ENCODE measurements around the gene GALR3.

Gene GALR3

DNA sequence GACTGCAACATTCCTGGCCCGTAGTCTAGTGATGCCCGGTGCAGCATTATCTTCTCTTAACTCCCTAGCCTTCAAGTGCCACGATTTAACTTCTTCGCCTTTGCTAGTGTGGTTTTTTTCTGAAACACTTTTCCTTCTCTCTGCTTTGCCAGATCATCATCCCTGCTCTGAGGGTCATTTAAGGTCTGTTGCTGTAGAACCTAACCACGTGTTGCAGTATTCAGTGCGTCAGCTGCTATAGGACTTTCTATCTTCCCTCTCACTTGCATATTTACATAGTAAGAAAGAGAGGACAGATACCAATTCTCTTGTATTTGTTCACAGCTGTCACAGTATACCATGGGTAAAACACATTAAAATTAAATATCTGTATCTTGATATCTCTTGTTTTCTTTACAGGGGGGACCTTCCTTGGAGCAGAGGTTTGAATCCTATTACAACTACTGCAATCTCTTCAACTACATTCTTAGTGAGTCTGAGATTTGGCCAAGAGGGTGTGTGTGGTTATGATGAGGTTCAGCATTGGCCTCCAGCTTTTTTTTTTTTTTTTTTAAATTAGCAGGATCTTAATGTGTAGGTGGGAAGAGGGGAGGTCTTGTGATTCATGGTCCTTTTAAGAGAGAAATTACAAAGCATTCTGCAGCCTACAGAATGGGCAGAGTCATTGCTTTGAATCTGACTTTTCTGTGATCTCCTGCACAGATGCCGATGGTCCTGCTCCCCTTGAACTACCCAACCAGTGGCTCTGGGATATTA is 39.6 kb downstream of the GALR3 start:
- no peak for DNase-seq (ENCODE audit: low read depth)
- TF ChIP-seq, protein P1, sequence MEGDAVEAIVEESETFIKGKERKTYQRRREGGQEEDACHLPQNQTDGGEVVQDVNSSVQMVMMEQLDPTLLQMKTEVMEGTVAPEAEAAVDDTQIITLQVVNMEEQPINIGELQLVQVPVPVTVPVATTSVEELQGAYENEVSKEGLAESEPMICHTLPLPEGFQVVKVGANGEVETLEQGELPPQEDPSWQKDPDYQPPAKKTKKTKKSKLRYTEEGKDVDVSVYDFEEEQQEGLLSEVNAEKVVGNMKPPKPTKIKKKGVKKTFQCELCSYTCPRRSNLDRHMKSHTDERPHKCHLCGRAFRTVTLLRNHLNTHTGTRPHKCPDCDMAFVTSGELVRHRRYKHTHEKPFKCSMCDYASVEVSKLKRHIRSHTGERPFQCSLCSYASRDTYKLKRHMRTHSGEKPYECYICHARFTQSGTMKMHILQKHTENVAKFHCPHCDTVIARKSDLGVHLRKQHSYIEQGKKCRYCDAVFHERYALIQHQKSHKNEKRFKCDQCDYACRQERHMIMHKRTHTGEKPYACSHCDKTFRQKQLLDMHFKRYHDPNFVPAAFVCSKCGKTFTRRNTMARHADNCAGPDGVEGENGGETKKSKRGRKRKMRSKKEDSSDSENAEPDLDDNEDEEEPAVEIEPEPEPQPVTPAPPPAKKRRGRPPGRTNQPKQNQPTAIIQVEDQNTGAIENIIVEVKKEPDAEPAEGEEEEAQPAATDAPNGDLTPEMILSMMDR (IDR thresholded peaks at IDR 0.05; ENCODE audit: low read depth, low read length), result no peak
- TF ChIP-seq, protein P2, sequence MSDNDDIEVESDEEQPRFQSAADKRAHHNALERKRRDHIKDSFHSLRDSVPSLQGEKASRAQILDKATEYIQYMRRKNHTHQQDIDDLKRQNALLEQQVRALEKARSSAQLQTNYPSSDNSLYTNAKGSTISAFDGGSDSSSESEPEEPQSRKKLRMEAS (IDR thresholded peaks at IDR 0.05; ENCODE audit: low read depth, low read length), result no peak
- TF ChIP-seq MYC (IDR thresholded peaks at IDR 0.05; ENCODE audit: low read depth, low read length) (no peak), POLR2A (IDR thresholded peaks at IDR 0.05; ENCODE audit: extremely low read depth, insufficient read length) (no peak)
- H3K4me3 ChIP-seq (ENCODE audit: low read depth, low read length), result no peak overlapping the region

DNA sequence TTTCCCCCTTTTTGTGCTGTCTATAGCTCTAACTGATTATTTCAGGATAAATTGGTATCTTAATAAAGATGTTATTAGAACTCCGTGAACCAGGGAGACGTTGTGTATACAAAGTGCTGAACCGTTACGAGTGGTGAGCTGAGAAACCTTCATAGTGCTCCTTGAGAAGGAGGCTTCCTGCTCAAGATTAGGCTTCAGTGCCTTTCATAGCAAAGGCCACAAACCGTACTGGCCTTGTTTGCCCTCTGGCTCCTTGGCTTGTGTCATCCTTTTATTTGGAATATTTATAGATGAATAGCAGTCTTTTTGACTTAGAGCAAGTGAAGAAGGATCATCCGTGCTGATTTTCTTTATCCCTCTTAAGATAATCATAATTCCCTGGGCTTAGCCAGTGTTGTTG is 42.3 kb downstream of the GALR3 start:
- DNase-seq (ENCODE audit: low read depth), result no peak
- TF ChIP-seq, protein P2 (IDR thresholded peaks at IDR 0.05; ENCODE audit: low read depth, low read length), result no peak
- TF ChIP-seq, protein P1 (IDR thresholded peaks at IDR 0.05; ENCODE audit: low read depth, low read length), result no peak
- TF ChIP-seq POLR2A (IDR thresholded peaks at IDR 0.05; ENCODE audit: extremely low read depth, insufficient read length), result no peak

DNA sequence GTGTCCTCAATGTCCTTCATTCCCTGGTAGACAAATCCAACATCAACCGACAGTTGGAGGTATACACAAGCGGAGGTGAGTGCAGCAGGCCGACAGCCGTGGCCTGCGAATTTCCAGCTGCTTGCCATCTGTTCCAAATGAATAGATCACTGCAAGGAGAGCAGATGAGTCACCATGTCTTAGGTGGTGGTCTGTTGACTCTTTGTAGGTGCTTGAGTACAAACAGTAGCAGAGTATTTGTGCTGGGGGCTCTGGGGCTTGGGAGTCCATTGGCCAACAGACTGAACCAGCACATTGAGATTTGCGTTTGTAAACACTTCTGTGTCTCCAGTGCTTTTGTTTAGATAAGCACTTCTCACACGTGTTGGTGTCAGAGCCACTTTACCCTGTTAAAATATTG is 47.1 kb downstream of the GALR3 start:
- DNase-seq (ENCODE audit: low read depth), result no peak
- TF ChIP-seq, protein P2 (IDR thresholded peaks at IDR 0.05; ENCODE audit: low read depth, low read length), result no peak
- TF ChIP-seq POLR2A (IDR thresholded peaks at IDR 0.05; ENCODE audit: extremely low read depth, insufficient read length) (no peak), MYC (IDR thresholded peaks at IDR 0.05; ENCODE audit: low read depth, low read length) (no peak)
- TF ChIP-seq, protein P1 (IDR thresholded peaks at IDR 0.05; ENCODE audit: low read depth, low read length), result no peak
- H3K4me3 ChIP-seq (ENCODE audit: low read depth, low read length), result no peak overlapping the region

More for the DNA sequence above, 42.3 kb downstream of the GALR3 start:
- no peak overlapping the region for H3K4me3 ChIP-seq (ENCODE audit: low read depth, low read length)

Measured in NB4 (cell line).